AG08396 (cell line): ENCODE results near the gene NTN3.
A peak's percentile ranks its signal among the peaks of the same experiment; 100 is the strongest.
"Not testable (repeated sequence)": the region's sequence is repeated elsewhere in the genome, so short reads cannot be mapped to it uniquely, and the experiment has no call there.

Source experiments
- DNase-seq: peaks from one replicate; pipeline ENCODE4 v3.0.0; 2012; ENCODE audit warnings: low spot score, mixed read lengths

Gene NTN3

GRCh38 chr16:2441143-2441804 lies 29.8 kb upstream of the NTN3 start:
- not testable (repeated sequence) for DNase-seq

GRCh38 chr16:2443555-2443954 lies 27.5 kb upstream of the NTN3 start:
- no peak for DNase-seq

- DNase-seq: peak; percentile 47
These were observed 23.0 kb upstream of the NTN3 start for GRCh38 chr16:2447920-2448583.

- DNase-seq: no peak
These were observed 22.0 kb upstream of the NTN3 start for GRCh38 chr16:2449118-2449517.

DNA sequence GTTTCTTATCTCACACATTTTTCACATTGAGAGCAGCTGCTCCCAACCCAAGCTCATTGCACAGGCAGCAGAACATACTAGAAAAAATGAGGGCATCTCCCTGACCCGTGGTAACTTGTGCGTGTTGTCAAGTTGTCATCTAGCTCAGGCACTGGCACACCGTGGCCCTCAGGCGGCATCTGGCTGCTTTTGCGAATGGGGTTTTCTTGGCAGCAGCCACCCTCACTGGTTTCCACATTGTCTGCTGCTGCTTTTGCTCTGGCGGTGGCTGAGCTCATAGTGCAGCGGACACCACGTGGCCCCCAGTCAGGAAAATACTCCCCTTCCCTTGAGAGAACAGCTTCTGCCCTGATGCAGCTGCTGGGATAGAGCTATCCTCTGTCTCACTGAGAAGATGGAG lies 20.6 kb upstream of the NTN3 start:
- DNase-seq: no peak

DNA sequence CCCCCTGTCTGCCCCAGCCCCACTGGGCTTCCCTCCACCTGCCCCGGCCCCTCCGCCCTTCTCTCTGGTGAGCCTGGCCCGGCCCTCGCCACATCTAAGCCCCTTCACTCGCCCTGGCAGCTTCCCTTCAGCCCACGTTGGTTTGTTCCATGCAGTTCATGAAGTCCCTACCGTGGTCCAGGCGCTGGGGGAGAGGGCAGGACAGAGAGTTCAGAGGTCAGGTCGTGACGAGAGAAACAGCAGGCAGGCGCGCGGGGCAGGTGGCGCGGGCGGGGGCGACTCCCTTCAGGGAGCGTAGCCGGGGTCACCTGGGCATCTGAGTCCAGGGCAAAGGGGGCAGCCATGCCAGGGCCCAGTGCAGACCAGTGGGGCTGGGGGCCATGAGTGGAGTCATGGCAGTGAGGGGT lies 20.1 kb upstream of the NTN3 start:
- DNase-seq: no peak

DNA sequence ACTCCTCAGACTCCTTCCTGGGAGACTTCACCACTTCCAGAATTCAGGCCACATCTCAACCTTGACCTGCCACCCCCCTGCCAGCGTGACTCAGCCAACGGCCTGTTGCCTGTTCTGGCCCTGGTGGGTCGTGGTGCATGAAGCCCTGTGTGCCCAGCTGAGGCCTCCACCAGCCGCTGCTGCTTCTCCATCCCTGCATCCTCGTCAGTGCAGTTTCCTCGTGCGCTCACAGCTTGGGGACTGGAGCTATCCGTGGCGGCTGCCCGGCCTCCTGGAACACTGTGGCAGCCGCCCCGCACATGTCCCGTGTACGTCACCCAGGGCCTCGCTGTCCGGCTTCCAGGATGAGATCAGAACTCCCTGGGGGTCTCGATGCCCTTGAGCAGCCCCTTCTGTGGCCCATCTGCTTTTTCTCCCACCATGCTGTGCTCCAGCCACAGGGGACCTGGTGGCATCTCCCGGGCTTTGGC lies 19.2 kb upstream of the NTN3 start:
- no peak for DNase-seq

- DNase-seq: no peak
These were observed 18.4 kb upstream of the NTN3 start for GRCh38 chr16:2452650-2453049.

GRCh38 chr16:2455081-2455845 lies 15.8 kb upstream of the NTN3 start:
- DNase-seq: no peak

GRCh38 chr16:2456551-2457153 lies 14.4 kb upstream of the NTN3 start:
- no peak for DNase-seq

DNA sequence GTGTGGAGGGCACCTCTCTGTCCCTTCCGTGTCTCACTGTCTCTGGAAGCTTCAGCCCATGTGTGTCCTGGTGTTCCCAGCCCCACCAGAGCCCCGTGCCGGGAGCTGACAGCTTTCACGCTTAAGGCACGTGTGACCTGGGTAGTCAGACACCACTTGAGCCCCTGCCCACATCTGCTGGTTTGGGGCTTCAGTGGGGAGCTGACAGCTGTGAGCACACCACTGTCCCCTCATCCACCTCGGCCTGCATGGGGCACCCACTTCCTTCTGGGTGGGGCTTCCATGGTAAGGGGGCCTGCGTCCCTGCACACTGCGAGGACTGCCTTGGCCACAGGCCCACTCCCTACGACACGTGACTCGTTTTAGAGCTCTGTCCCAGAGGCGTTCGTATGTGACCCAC lies 13.8 kb upstream of the NTN3 start:
- no peak for DNase-seq

DNA sequence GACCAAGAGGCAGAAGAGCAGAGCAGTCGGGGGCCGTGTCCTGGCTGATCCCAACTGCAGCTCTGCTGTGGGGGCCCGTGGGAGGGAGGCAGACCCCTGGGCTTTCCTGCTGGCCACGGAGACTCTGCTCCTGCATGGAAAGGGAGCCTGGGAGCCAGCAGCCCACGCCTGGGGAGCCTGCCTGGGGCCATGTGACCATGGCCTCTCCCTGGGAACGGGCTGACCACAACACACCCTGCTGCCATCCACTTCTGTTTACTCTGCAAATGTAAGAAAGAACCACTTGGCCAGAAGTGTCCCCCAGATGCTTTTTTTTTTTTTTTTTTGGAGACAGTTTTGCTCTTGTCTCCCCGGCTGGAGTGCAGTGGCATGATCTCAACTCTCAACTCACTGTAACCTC lies 13.2 kb upstream of the NTN3 start:
- DNase-seq: no peak

- DNase-seq: no peak
These were observed 12.0 kb upstream of the NTN3 start for GRCh38 chr16:2458887-2459646.

DNA sequence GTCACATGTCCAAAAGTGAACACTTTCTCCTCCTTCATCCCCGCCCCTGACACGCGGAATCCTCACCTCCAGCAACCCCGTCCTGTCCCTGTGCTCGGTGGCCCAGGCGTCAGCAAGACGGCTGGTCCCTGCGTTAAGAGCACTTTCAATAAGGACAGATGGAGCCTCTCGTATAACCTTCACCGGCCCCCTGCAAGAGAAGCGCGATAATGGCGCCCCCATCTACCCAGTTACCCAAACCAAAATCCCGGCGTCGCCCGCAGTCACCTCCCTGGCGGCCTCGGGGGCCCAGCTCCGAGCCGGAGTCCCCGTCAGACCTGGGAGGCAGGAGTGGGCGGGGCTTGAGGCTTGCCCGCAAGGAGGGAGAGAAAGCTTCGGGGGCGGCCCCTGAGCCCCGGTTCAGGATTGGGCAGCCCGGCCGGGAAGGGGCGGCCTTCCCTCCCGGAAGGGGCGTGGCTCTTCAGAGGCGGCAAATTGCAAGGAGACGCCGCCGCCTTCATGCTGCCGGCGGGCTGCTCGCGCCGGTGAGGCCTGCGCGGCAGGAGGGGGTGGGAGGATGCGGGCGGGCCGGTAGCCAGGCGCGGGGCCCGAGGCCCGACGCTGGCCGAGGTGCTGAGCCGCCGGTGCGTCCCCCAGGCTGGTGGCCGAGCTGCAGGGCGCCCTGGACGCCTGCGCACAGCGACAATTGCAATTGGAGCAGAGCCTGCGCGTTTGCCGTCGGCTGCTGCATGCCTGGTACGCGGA lies 11.3 kb upstream of the NTN3 start, which contains the start of gene TEDC2:
TEDC2 (plus strand) TSS at position 463 of the 744 bp plus-strand sequence; CDS start at position 499, 36 bp downstream.
- peak; percentile 99 for DNase-seq

- DNase-seq: no peak
These were observed 10.7 kb upstream of the NTN3 start for GRCh38 chr16:2460391-2460713.

GRCh38 chr16:2460916-2461315 lies 10.2 kb upstream of the NTN3 start:
- DNase-seq: no peak

GRCh38 chr16:2462031-2462866 lies 8.8 kb upstream of the NTN3 start:
- no peak for DNase-seq

GRCh38 chr16:2464333-2464732 lies 6.8 kb upstream of the NTN3 start:
- DNase-seq: no peak

DNA sequence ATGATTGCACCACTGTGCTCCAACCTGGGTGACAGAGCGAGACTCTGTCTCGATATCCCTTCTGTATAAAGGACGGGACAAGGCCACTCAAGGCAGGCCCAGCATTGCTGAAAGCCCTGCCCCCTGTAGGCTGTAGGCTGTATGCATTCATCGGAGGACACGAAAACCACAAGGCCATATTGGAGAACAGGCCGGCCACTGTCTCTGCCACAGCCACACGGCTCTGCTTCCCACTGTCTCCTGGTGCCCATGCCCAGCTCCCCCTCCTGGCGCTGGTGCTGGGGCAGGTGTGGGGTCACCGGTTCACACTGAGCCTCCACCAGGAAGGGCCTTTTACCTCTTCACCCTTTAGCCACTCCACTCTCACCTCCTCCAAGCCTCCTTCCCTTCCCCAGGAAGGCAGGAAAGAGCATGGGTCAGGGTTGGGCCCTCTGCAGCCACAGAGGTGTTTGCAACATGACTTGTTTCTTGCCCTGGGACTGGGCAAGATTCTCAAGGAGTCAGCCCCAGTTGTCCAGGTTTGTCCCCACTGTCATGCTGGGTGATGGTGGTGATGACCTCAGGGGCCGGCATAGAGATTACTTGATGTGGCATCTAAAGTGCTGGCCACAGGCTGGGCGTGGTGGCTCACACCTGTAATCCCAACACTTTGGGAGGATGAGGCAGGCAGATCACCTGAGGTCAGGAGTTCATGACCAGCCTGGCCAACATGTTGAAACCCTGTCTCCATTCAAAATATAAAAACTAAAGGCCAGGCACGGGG lies 5.3 kb upstream of the NTN3 start:
- no peak for DNase-seq
